Activated B cell treated with CpG ODN at 0.5 μM for 24 hours (primary cell): ENCODE measurements around the gene SDK2. TPM values are rescaled to one million over a fixed set of nuclear protein-coding genes. Genes with fewer than 3 reads are reported as not detected.

Experiments
- ATAC-seq: fragments of 200-7000 bp; cut with Tn5 transposase; one replicate; pipeline ENCODE4 v1.10.0; 2021; ENCODE audit warnings: low read depth, mild to moderate bottlenecking, moderate library complexity
- CTCF ChIA-PET: fragments of 350-600 bp; sonication (Branson Sonifier 250); formaldehyde crosslinking; loops from one replicate; lab custom pipeline; 2021; ENCODE audit warnings: antibody characterized with exemption; lab: Charles Lee
- POLR2A ChIA-PET: fragments of 350-600 bp; sonication (Branson Sonifier 250); formaldehyde crosslinking; loops from one replicate; lab custom pipeline; 2021; ENCODE audit warnings: antibody characterized with exemption; lab: Charles Lee
- DNase-seq: peaks from one replicate; pipeline ENCODE4 v3.0.0; 2022
- H3K27ac Mint-ChIP-seq: one replicate; pipeline ENCODE4 v1.8.0; 2020; ENCODE audit warnings: mixed read lengths
- H3K27me3 Mint-ChIP-seq: one replicate; pipeline ENCODE4 v1.8.0; 2021; ENCODE audit warnings: mixed read lengths
- H3K36me3 Mint-ChIP-seq: one replicate; pipeline ENCODE4 v1.8.0; 2021; ENCODE audit warnings: low read depth, mixed read lengths
- H3K4me1 Mint-ChIP-seq: one replicate; pipeline ENCODE4 v1.8.0; 2021; ENCODE audit warnings: mixed read lengths
- H3K4me3 Mint-ChIP-seq: one replicate; pipeline ENCODE4 v1.8.0; 2020; ENCODE audit warnings: mild to moderate bottlenecking, mixed read lengths
- H3K9me3 Mint-ChIP-seq: one replicate; pipeline ENCODE4 v1.8.0; 2020; ENCODE audit warnings: mixed read lengths
- intact Hi-C: fragments of 100-400 bp; cut with micrococcal nuclease; formaldehyde crosslinking; loops from one replicate; pipeline ENCODE4 v1.15.1; 2024
- total RNA-seq: library from RNA; stranded (reverse); gene quantifications from 2 replicates; pipeline ENCODE4 v1.2.3, GENCODE V29; 2022
- TF ChIP-seq, protein P1 (sequence below): fragments of 200-600 bp; IDR thresholded peaks from one replicate; pipeline ENCODE4 v1.8.0; 2022; ENCODE audit warnings: antibody characterized with exemption, mild to moderate bottlenecking

SDK2 gene
- total RNA-seq, 1 donor from 2014 or later, result 2.5 TPM

- Mint-ChIP-seq H3K36me3 (peaks cover 5% of the 10 kb centered on the region), H3K4me1 (peaks cover 5% of the 10 kb centered on the region), H3K27ac (no peak overlapping the region), H3K27me3 (peaks cover 17% of the 10 kb centered on the region), H3K4me3 (no peak overlapping the region), H3K9me3 (peaks cover 16% of the 10 kb centered on the region)
- DNase-seq, result no peak
- CTCF ChIA-PET, result no interaction called here
- no peak for ATAC-seq
- POLR2A ChIA-PET, result no interaction called here
- intact Hi-C loops, result no loop called here
- TF ChIP-seq, protein P1, sequence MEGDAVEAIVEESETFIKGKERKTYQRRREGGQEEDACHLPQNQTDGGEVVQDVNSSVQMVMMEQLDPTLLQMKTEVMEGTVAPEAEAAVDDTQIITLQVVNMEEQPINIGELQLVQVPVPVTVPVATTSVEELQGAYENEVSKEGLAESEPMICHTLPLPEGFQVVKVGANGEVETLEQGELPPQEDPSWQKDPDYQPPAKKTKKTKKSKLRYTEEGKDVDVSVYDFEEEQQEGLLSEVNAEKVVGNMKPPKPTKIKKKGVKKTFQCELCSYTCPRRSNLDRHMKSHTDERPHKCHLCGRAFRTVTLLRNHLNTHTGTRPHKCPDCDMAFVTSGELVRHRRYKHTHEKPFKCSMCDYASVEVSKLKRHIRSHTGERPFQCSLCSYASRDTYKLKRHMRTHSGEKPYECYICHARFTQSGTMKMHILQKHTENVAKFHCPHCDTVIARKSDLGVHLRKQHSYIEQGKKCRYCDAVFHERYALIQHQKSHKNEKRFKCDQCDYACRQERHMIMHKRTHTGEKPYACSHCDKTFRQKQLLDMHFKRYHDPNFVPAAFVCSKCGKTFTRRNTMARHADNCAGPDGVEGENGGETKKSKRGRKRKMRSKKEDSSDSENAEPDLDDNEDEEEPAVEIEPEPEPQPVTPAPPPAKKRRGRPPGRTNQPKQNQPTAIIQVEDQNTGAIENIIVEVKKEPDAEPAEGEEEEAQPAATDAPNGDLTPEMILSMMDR, result no peak
These were observed 9.6 kb upstream of the SDK2 start for GRCh38 chr17:73653810-73654209.

GRCh38 chr17:73652886-73653480, 8.7 kb upstream of the SDK2 start:
- ChIA-PET POLR2A (no interaction called here), CTCF (no interaction called here)
- H3K36me3 Mint-ChIP-seq, result peaks cover 5% of the 10 kb centered on the region
- ATAC-seq (no peak), DNase-seq (no peak)
- H3K27me3 Mint-ChIP-seq, result peaks cover 17% of the 10 kb centered on the region
- H3K4me1 Mint-ChIP-seq, result peaks cover 5% of the 10 kb centered on the region
- intact Hi-C loops, result no loop called here
- no peak overlapping the region for H3K27ac Mint-ChIP-seq
- H3K4me3 Mint-ChIP-seq, result no peak overlapping the region
- H3K9me3 Mint-ChIP-seq, result peaks cover 16% of the 10 kb centered on the region
- TF ChIP-seq, protein P1, result no peak

DNA sequence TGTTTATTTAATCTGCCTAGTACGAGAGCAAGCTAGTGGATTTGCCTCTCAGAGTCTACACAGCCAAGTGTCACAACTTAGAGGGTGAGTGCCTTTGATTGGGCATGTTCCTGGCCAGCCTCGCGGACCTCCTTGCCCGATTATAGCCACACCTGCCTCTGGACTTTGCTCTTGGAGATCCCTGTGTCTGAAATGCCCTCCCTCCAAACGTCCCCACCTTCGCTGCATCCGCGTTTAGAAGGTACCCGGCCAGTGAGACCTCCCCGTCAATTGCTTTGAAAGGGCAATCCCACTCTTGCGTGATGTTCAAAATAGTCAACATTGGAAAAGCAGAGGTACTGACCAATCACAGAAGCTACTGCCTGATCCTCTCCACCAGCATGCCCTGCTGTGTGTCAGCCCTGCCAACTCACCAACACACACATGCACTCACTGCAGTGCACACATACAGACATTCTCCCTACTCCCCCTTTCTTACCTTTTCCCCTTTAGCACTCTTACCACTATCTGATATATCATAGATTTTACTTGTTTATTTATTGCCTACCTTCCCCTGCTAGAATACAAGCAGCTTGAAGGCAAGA, 6.5 kb upstream of the SDK2 start:
- ATAC-seq (no peak), DNase-seq (no peak)
- no peak overlapping the region for H3K4me3 Mint-ChIP-seq
- no peak overlapping the region for H3K27ac Mint-ChIP-seq
- H3K9me3 Mint-ChIP-seq, result peaks cover 16% of the 10 kb centered on the region
- H3K27me3 Mint-ChIP-seq, result peaks cover 11% of the 10 kb centered on the region
- peaks cover 5% of the 10 kb centered on the region for H3K36me3 Mint-ChIP-seq
- TF ChIP-seq, protein P1, result no peak
- ChIA-PET CTCF (no interaction called here), POLR2A (no interaction called here)
- H3K4me1 Mint-ChIP-seq, result peaks cover 3% of the 10 kb centered on the region
- intact Hi-C loops, result no loop called here

- peaks cover 5% of the 10 kb centered on the region for H3K36me3 Mint-ChIP-seq
- ChIA-PET CTCF (no interaction called here), POLR2A (no interaction called here)
- peaks cover 6% of the 10 kb centered on the region for H3K4me1 Mint-ChIP-seq
- DNase-seq (no peak), ATAC-seq (no peak)
- TF ChIP-seq, protein P1, result no peak
- H3K27ac Mint-ChIP-seq, result no peak overlapping the region
- peaks cover 16% of the 10 kb centered on the region for H3K9me3 Mint-ChIP-seq
- intact Hi-C loops, result no loop called here
- H3K27me3 Mint-ChIP-seq, result peaks cover 11% of the 10 kb centered on the region
- no peak overlapping the region for H3K4me3 Mint-ChIP-seq
These were observed 5.9 kb upstream of the SDK2 start for GRCh38 chr17:73650140-73650539.

DNA sequence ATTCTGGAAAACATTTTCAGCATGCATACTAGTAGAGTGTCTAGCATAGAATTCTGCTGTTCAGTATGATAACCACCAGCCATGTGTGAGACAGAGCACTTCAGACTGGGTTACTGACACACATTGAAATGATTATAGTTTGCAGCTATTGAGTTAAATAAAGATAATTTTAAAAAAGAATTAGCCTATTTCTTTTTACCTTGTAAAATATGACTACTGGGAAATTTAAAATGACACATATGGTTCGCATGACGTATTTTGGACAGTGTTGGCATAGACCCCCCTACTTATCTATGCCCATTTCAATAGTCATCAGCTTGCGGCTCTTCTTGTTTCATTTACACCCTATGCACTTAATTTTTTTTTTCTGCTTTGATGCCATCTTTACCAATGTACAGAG, 4.7 kb upstream of the SDK2 start:
- H3K9me3 Mint-ChIP-seq, result peaks cover 6% of the 10 kb centered on the region
- H3K36me3 Mint-ChIP-seq, result no peaks in the 10 kb centered on the region
- ATAC-seq (no peak), DNase-seq (no peak)
- intact Hi-C loops, result loop anchor here (5.0 to 10.0 kb wide), 3 partner anchors 63 to 556 kb away; partner anchors contain the start of gene RPL38
- TF ChIP-seq, protein P1, result no peak
- no peak overlapping the region for H3K4me3 Mint-ChIP-seq
- peaks cover 4% of the 10 kb centered on the region for H3K27me3 Mint-ChIP-seq
- ChIA-PET CTCF (no interaction called here), POLR2A (no interaction called here)
- H3K27ac Mint-ChIP-seq, result no peak overlapping the region
- peaks cover 8% of the 10 kb centered on the region for H3K4me1 Mint-ChIP-seq
